SK-N-MC (cell line): ENCODE measurements around the gene TBL1Y.

ENCODE experiments used
- EZH2 ChIP-seq: fragments of 200-600 bp; sonication (generic); IDR thresholded peaks from one replicate; pipeline ENCODE4 v1.6.1; 2017; ENCODE audit warnings: antibody characterized with exemption
- POLR2AphosphoS5 ChIP-seq: IDR thresholded peaks from 2 replicates; pipeline ENCODE4 v1.6.1; 2012; ENCODE audit warnings: mild to moderate bottlenecking, low read depth, low read length, borderline replicate concordance

DNA sequence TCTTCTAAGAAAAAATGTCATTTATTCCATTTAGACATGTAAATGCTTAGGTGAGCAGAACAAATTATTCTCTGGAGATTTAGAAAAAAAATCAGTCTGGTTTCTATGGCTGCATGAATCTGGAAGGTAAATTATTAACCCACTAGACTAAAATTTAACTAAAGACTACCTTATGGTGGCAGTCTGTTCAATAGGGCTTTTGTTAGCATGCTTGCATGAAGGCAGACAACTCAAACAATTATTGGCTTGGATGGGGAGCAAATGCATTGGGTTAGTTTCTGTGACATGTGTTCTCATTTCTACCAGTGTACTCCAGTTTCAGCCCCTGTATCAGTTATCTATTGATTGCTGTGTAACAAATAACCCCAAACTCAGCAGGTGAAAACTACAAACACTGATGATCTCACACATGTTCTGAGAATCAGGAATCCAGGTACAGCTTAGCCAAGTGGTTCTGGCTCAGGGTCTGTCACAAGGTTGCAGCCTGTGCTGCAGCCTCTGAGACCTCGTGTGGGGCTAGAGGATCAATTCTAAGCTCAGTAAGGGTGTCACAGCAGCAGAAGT is 87.1 kb downstream of the TBL1Y start:
- TF ChIP-seq EZH2 (no peak), POLR2AphosphoS5 (no peak)
